HG03064 (cell line): Measurements from ENCODE around the gene KRTAP5-2.
"Not testable (repeated sequence)": the region's sequence is repeated elsewhere in the genome, so short reads cannot be mapped to it uniquely, and the experiment has no call there.

Experiments used
- ATAC-seq: cut with Tn5 transposase; IDR thresholded peaks from one replicate; pipeline ENCODE4 v1.9.1; 2021; ENCODE audit warnings: low read depth; ENCODE audit not compliant: unreplicated experiment

The KRTAP5-2 gene

GRCh38 chr11:1592628-1593027 is 5.5 kb downstream of the KRTAP5-2 start:
- ATAC-seq = no peak

- ATAC-seq = no peak
Measured at GRCh38 chr11:1589996-1590395, 8.1 kb downstream of the KRTAP5-2 start.

DNA sequence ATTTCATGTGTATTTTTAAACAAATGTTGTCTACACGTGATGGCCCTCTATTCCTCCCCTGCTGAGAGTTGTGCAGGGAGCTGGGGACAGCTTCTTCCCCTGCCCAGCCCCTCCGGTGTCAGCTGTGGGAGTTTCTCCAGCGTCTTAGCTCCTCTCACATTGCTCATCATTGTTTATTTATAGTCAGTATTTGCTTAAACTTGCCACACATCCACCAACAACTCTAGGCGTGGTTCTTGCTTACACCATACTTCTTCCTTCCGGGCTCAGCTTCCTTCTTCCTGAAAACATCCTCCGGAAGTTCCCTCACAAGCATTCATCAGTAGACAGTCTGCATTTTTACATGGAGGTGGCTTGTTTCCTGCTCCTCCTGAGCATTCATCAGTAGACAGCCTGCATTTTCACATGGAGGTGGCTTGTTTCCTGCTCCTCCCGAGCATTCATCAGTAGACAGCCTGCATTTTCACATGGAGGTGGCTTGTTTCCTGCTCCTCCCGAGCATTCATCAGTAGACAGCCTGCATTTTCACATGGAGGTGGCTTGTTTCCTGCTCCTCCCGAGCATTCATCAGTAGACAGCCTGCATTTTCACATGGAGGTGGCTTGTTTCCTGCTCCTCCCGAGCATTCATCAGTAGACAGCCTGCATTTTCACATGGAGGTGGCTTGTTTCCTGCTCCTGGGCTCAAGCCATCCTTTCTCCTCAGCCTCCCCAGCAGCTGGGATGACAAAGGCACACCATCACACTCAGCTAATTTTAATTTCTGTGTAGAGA is 8.7 kb downstream of the KRTAP5-2 start:
- ATAC-seq = not testable (repeated sequence)

- ATAC-seq = no peak
Measured at GRCh38 chr11:1586699-1587098, 11.4 kb downstream of the KRTAP5-2 start.

DNA sequence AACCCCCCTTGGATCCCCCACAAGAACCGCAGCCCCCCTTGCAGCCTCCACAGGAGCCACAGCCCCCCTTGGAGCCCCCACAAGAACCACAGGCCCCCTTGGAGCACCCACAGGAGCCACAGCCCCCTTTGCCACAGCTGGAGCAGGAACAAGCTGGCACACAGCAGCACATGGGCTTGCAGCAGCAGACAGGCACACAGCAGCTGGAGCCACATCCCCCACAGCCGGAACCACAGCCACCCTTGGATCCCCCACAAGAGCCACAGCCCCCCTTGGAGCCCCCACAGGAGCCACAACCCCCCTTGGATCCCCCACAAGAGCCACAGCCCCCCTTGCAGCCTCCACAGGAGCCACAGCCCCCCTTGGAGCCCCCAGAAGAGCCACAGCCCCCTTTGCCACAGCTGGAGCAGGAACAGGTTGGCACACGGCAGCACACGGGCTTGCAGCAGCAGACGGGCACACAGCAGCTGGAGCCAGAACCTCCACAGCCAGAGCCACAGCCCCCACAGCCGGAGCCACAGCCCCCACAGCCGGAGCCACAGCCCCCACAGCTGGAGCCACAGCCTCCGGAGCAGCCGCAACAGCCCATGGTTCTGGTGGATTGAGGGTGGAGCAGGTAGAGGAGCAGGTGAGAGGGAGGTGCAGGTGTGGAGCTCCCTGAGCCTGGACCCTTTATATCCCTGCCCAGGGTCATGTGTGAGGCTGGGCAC is 13.3 kb downstream of the KRTAP5-2 start, which contains the start of gene KRTAP5-1:
Gene KRTAP5-1 (minus strand): TSS at position 623 of the 710 bp plus-strand sequence. CDS start 34 bp downstream, at position 589.
- ATAC-seq = not testable (repeated sequence)

DNA sequence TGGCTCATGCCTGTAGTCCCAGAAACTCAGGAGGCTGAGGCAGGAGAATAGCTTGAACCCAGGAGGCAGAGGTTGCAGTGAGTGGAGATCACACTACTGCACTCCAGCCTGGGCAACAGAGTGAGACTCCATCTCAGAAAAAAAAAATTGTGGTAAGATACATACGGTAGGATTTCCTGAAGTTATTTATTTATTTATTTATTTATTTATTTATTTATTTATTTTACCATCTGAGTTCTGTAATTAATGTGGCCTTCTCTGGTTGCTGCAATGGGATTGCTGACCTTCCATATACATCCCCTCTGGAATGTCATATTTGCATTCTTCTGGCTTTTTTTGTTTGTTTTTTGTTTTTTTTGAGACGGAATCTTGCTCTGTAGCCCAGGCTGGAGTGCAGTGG is 15.2 kb downstream of the KRTAP5-2 start:
- not testable (repeated sequence) for ATAC-seq

GRCh38 chr11:1581976-1582375 is 16.1 kb downstream of the KRTAP5-2 start:
- no peak for ATAC-seq

- no peak for ATAC-seq
Measured at GRCh38 chr11:1576825-1577224, 21.3 kb downstream of the KRTAP5-2 start.

DNA sequence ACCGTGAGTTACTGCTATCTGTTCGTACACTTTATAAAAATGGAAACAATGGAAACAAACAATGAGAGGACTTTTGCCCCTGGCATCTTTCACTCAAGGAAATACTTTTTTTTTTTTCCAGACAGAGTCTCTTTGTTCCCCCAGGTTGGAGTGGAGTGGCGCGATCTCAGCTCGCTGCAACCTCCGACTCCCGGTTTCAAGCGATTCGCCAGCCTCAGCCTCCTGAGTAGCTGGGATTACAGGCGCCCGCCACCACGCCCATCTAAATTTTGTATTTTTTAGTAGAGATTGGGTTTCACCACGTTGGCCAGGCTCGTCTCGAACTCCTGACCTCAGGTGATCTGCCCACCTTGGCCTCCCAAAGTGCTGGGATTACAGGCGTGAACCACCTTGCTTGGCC is 22.3 kb downstream of the KRTAP5-2 start:
- not testable (repeated sequence) for ATAC-seq

GRCh38 chr11:1574933-1575242 is 23.2 kb downstream of the KRTAP5-2 start:
- ATAC-seq = no peak

GRCh38 chr11:1574238-1574932 is 23.7 kb downstream of the KRTAP5-2 start:
- ATAC-seq = no peak

DNA sequence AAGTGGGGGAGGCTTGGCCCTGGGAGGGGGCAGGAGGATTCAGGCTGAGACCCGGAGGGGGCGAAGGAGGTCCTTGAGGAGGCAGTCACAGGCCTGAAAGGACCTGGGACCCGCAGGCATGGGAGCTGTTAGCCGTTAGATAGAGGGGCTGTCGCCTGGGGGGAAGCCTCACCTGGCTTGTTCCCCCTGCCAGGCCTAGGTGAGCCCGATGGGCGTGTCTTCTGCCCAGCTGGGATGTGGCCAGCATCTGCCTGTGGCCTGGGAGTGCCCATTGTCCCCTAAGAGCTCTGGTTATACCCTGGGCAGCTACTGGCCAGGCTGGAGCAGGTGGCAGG is 24.2 kb downstream of the KRTAP5-2 start:
- no peak for ATAC-seq

- ATAC-seq = no peak
Measured at GRCh38 chr11:1573077-1573902, 24.8 kb downstream of the KRTAP5-2 start.

GRCh38 chr11:1572197-1573076 is 25.7 kb downstream of the KRTAP5-2 start, which contains the start of gene DUSP8:
Gene DUSP8 (minus strand): TSS chr11:1572271. CDS start chr11:1565826, 6,445 bp downstream.
- peak; percentile 56 for ATAC-seq

- ATAC-seq = no peak
Measured at GRCh38 chr11:1571760-1572196, 26.3 kb downstream of the KRTAP5-2 start.

DNA sequence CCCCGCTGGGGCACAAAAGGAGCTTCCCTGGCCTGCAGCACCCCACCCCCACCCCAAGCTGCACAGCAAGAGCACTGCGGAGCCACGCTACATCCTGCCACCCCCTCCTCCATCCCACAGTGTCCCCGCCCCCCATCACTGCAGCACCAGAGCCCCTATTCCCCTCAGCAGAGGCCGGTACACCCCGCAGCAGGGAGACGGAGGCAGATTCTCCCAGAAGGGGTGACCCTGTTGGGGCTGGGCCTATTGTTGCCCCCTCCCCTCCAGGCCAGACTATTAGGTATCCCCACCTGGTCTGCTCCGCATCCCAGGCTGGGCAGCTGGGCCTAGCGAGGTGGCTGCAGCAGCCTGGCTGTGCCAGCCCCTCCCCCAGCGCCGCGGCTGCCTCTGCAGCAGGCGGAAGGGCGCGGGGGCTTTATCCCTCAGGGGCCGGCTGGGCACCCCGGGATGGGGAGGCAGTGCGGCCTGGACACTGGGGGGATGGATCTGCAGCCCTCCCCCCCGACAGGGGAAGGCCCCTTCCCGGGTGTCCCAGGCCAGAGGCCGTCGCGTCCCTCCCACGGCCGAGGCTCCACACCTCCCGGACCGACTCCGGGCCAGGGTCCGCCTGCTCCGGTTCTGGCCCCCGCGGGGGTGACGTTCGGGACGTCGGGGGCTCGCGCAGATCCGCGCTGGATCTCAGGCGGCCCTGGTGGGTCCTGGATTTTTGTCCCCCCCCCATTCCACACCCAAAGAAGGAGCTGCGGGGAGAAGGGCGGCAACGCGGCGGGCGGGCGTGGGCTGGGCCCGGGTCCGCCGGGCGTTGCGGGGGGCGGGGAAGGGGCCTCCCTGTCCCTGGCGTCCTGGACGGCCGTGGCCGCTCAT is 27.0 kb downstream of the KRTAP5-2 start:
- no peak for ATAC-seq

GRCh38 chr11:1570531-1570895 is 27.6 kb downstream of the KRTAP5-2 start:
- ATAC-seq = no peak

DNA sequence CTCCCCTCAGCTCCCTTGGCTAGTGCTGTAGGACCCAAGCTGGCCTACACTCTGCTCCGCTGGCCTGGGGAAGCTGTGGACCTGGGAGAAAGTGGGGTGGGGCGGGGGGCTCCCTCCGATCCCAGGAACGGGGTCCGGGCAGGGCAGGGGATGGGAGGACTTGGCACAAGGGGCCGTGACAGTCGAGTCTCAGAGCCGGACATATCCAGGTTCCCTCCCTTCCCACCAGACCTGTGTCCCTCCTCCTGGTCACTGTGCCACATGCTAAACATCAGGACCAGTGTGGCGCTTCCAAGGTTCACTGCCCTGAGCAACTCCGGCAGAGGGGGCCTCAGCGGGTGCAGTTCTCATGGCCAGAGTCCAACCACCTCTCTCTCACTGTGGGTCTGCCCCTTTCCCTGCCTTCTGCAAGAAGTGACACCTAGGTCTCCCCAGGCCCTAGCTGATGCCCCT is 28.1 kb downstream of the KRTAP5-2 start:
- no peak for ATAC-seq
